HEK293 (cell line): ENCODE measurements around the gene ARF5.

Experiments used
- CTCF ChIA-PET: fragments of 350-600 bp; formaldehyde crosslinking; extraction: SDS; loops from one replicate; lab custom pipeline; 2021; ENCODE audit warnings: antibody characterized with exemption; lab: Yijun Ruan, JAX
- POLR2A ChIA-PET: fragments of 300-600 bp; formaldehyde crosslinking; extraction: SDS; loops from one replicate; lab custom pipeline; 2020; ENCODE audit warnings: antibody characterized with exemption, inconsistent platforms; lab: Yijun Ruan, JAX
- H3K27ac ChIP-seq: fragments of 200-500 bp; sonication (Bioruptor generic); 2 replicates; pipeline ENCODE4 v1.5.1; 2014; ENCODE audit warnings: low read depth, low read length, control low read depth, inconsistent platforms; ENCODE audit errors: extremely low read depth
- H3K36me3 ChIP-seq, 2 experiments: fragments of 200-500 bp in 1 of 2; sonication (Bioruptor generic) in 1 of 2; 1 replicate in 1 of 2; 2 replicates in 1 of 2; pipeline ENCODE4 v1.5.1; 2014 to 2017; ENCODE audit warnings: inconsistent platforms in 2 of 2, low read length in 2 of 2; ENCODE audit not compliant: control insufficient read depth in 2 of 2, insufficient read depth in 1 of 2
- H3K4me1 ChIP-seq: fragments of 200-500 bp; sonication (Bioruptor generic); 2 replicates; pipeline ENCODE4 v1.5.1; 2014; ENCODE audit warnings: mild to moderate bottlenecking, low read length, inconsistent platforms; ENCODE audit not compliant: control insufficient read depth, insufficient read depth
- H3K4me3 ChIP-seq: 2 replicates; pipeline ENCODE4 v1.5.1; 2011; ENCODE audit warnings: low read depth, mild to moderate bottlenecking, control low read depth, low read length, moderate library complexity
- H3K9me3 ChIP-seq: fragments of 200-500 bp; sonication (Bioruptor generic); 2 replicates; pipeline ENCODE4 v1.5.1; 2014; ENCODE audit warnings: low read depth, low read length, inconsistent platforms; ENCODE audit not compliant: control insufficient read depth, insufficient read depth
- CTCF ChIP-seq: fragments of 450-650 bp; formaldehyde crosslinking; IDR thresholded peaks from 2 replicates; pipeline ENCODE4 v1.5.1; 2016; ENCODE audit warnings: missing biosample characterization, missing genetic modification characterization
- KLF1 ChIP-seq: fragments of 450-650 bp; formaldehyde crosslinking; IDR thresholded peaks from 2 replicates; pipeline ENCODE4 v1.5.1; 2016; ENCODE audit warnings: missing biosample characterization, missing genetic modification characterization
- ZNF26 ChIP-seq: fragments of 450-650 bp; formaldehyde crosslinking; IDR thresholded peaks from 2 replicates; pipeline ENCODE4 v1.5.1; 2016; ENCODE audit warnings: missing biosample characterization, missing genetic modification characterization
- ZNF426 ChIP-seq: fragments of 450-650 bp; formaldehyde crosslinking; IDR thresholded peaks from 2 replicates; pipeline ENCODE4 v1.5.1; 2017; ENCODE audit warnings: missing biosample characterization, missing genetic modification characterization, mild to moderate bottlenecking, inconsistent platforms, moderate library complexity
- ZNF843 ChIP-seq: fragments of 450-650 bp; formaldehyde crosslinking; IDR thresholded peaks from 2 replicates; pipeline ENCODE4 v1.5.1; 2016; ENCODE audit warnings: missing biosample characterization, missing genetic modification characterization
- TF ChIP-seq, protein P1 (sequence below): fragments of 450-650 bp; formaldehyde crosslinking; IDR thresholded peaks from 2 replicates; pipeline ENCODE4 v1.5.1; 2016; ENCODE audit warnings: missing biosample characterization, missing genetic modification characterization
- TF ChIP-seq, protein P2 (sequence below): fragments of 450-650 bp; formaldehyde crosslinking; IDR thresholded peaks from 2 replicates; pipeline ENCODE4 v1.5.1; 2016; ENCODE audit warnings: missing biosample characterization, missing genetic modification characterization
- TF ChIP-seq, protein P3 (sequence below): fragments of 450-650 bp; formaldehyde crosslinking; IDR thresholded peaks from 2 replicates; pipeline ENCODE4 v1.5.1; 2017; ENCODE audit warnings: missing biosample characterization, missing genetic modification characterization

ARF5 gene

DNA sequence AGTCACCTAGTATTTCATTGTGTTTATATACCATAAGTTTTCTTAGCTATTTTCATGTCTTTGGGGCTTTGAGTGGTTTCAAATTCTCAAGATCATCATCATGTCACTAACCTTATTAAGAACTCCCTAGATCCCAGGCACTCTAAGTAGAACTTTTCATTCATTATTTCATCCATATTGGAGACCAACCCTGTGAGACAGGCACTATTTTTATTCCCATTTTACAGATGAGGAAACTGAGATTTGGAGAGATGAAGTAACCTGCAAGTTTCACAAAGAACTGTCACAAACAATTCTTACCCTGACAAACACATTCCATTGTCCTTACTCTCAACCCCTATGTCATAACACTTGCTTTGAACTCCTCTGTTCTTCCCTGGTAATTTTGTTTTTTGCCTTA lies 50.0 kb downstream of the ARF5 start:
- Histone ChIP-seq H3K4me3 (no peak overlapping the region), H3K4me1 (no peaks in the 10 kb centered on the region), H3K9me3 (no peaks in the 10 kb centered on the region), H3K36me3 (no peaks in the 10 kb centered on the region), H3K27ac (no peak overlapping the region)
- ChIA-PET CTCF (interaction anchor here (2.1 kb wide), 1 partner anchor 9 kb away, joined by 8 read pairs; no protein-coding TSS in a partner anchor), POLR2A (no interaction called here)
- TF ChIP-seq, protein P1, sequence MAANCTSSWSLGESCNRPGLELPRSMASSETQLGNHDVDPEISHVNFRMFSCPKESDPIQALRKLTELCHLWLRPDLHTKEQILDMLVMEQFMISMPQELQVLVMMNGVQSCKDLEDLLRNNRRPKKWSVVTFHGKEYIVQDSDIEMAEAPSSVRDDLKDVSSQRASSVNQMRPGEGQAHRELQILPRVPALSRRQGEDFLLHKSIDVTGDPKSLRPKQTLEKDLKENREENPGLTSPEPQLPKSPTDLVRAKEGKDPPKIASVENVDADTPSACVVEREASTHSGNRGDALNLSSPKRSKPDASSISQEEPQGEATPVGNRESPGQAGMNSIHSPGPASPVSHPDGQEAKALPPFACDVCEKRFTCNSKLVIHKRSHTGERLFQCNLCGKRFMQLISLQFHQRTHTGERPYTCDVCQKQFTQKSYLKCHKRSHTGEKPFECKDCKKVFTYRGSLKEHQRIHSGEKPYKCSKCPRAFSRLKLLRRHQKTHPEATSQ (tag by site-specific recombination): no peak
- TF ChIP-seq, protein P2, sequence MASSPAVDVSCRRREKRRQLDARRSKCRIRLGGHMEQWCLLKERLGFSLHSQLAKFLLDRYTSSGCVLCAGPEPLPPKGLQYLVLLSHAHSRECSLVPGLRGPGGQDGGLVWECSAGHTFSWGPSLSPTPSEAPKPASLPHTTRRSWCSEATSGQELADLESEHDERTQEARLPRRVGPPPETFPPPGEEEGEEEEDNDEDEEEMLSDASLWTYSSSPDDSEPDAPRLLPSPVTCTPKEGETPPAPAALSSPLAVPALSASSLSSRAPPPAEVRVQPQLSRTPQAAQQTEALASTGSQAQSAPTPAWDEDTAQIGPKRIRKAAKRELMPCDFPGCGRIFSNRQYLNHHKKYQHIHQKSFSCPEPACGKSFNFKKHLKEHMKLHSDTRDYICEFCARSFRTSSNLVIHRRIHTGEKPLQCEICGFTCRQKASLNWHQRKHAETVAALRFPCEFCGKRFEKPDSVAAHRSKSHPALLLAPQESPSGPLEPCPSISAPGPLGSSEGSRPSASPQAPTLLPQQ (tag by site-specific recombination): no peak
- no peak for TF ChIP-seq ZNF426 (tag by site-specific recombination)
- TF ChIP-seq KLF1: no peak
- no peak for TF ChIP-seq ZNF843 (tag by site-specific recombination)
- TF ChIP-seq ZNF26: no peak
- TF ChIP-seq CTCF (tag by site-specific recombination): no peak
- TF ChIP-seq, protein P3, sequence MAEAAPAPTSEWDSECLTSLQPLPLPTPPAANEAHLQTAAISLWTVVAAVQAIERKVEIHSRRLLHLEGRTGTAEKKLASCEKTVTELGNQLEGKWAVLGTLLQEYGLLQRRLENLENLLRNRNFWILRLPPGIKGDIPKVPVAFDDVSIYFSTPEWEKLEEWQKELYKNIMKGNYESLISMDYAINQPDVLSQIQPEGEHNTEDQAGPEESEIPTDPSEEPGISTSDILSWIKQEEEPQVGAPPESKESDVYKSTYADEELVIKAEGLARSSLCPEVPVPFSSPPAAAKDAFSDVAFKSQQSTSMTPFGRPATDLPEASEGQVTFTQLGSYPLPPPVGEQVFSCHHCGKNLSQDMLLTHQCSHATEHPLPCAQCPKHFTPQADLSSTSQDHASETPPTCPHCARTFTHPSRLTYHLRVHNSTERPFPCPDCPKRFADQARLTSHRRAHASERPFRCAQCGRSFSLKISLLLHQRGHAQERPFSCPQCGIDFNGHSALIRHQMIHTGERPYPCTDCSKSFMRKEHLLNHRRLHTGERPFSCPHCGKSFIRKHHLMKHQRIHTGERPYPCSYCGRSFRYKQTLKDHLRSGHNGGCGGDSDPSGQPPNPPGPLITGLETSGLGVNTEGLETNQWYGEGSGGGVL: no peak
